ENCODE measurements around the gene REEP1.

REEP1 gene

GRCh38 chr2:86305915-86306254 is 31.5 kb downstream of the REEP1 start:
- no peak for DNase-seq (ENCODE audit: low read depth in 2 of 2)

DNA sequence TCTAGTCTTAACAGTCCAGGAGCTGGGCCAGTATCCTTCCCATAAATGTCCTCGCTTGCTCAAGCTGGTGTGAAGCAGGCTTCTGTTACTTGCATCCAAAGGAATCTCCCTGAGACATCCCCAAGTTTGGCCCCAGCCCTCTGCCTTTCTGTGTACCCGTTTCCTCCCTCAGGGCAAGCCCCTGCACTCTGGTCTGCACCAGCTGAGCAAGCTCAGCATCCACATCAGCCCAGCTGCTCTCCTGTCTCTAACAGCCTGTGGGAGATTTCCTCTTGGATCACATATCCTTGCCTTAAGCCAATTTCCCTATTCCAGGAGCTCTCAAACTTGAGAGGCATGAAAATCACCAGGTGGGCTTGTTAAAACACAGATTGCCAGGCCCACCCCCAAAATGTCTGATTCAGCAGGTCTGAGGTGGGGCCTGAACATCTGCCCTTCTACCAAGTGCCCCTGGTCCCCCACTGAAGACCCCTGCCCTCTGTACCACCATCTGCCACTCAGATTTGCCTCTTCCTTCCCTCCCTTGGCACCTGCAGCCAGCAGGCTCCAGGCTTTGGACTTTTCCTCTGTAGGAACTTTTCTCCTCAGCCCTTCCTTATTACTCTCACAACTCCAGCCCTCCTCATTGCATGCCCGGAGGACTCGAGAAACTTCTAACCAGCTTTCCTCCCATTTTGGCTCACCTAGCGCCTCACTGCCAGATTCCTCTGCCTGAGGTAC is 32.1 kb downstream of the REEP1 start:
- no peak for DNase-seq (ENCODE audit: low read depth in 2 of 2)

GRCh38 chr2:86304416-86304815 is 33.0 kb downstream of the REEP1 start:
- no peak for DNase-seq (ENCODE audit: low read depth in 2 of 2)

- DNase-seq (ENCODE audit: low read depth in 2 of 2) = no peak
These were observed 35.1 kb downstream of the REEP1 start for GRCh38 chr2:86302320-86302719.

DNA sequence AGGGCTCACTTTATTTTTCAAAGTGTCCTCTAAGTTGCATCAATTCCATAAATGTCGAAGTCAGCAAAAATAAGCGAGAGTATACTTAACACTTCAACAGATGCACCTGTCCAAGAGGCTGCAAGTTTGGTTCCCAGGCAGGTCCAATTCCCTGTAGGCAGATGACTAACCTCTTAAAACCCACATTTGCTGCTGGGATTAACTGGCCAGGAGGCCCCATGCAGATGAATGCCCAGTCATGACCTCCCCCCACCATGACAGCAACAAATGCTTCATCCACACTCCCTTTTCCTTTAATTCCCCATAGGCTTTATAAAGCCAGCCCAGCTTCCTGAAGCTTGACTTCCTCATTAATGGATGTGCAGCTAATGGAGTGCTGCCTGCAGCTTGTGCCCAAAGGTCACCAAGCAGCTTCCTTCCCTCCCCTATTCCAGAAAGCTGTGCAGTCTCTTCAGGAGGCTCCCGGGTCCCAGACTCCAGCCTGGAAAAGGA is 35.7 kb downstream of the REEP1 start:
- no peak for DNase-seq (ENCODE audit: low read depth in 2 of 2)

DNA sequence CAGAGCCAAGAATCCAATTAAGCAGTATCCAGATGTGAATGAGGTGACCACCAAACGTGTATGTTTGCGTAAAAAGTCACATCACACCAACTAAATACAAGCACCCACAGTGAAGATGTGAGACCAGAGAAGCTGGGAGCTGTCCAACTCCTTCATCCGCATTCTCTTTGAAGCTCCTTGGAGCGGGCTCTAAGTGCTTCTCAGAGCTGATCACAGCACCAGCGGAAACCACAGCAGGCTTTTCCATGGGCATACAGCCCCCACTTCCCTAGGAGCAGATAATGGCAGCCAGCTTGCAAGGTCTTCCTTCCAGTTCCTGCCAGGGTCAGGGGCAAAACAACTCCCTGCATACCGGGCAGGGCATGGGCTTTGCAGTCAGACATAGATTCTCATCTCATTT is 36.4 kb downstream of the REEP1 start:
- DNase-seq (ENCODE audit: low read depth in 2 of 2) = no peak

- no peak for DNase-seq (ENCODE audit: low read depth in 2 of 2)
These were observed 36.9 kb downstream of the REEP1 start for GRCh38 chr2:86300496-86300895.

DNA sequence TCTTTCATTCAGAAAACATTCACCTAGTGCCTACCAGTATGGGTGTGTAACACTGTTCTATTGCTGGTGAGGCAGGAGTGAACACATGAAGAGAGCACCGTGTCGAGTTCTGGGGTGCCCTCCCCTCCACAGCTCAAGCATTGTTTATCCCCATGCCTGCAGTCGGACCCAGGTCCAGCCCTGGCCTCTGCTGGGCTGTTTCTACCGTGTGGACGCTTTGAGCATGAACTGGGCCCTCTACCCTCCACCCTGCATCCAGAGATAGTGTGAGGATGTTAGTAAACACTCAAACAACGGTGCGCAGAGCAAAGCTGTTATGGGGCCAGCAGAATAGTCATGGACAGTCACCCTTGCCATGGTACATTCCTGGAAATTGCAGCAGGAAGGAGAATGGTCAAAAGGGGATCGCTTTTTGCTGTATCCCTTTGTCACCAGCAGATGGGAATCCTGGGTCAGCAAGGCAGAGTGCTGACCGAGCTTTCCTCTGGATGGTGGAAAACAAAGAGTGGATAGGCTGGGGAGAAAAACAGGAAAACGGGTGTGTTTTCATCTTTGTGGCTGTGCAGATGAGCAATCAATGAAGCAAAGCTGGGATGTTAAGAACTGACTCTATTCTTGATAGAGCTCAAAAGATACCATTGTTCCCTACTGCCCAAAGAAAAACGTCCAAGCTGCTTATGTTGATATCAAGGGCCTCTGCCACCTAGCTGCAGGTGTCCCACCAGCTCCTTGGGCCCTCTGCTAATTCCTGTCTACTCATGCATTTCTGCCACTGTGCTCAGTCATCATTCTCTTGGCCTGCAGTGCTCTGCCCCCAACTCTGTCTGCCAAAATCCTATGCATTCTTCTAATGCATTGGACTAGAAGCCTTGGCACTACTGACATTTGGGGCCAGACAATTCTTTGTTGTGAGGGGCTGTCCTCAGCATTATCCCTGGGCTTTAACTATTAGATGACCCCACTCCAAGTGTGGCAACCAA is 38.7 kb downstream of the REEP1 start:
- DNase-seq (ENCODE audit: low read depth in 2 of 2) = no peak

DNA sequence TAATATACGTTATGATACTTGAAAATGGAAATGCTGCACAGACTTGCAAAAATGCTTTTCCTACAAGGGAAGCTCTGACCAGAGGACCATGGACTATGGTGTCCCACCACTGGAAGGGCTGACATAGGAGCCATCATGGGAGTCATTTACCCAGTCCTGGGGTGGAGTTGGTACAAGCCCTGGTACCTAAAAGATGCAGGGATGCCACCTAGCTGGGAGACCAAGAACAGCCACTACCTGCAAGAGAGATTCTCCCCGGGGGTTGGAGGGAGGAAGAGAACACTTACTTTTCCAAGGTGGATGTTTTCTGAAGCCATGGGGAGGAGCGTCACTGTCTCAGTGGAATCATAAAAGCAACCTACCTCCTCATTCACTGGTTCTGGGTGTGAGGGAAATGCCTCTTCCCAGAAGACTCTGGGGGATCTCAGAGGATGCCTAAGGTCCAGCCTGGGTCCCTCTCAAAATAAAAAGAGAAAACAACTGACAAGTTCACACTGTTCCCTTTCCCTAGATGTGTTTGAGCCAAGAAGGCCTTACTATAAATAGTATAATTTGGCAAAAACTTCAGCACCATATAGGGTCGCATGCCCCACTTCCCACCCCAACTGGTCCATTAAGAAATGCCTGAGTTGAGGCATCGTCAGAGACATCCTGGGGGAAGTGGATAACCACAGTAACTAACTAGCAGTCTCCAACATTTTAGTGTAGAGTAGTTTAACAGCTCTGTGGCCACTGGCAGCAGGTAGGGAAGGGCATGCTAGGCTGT is 39.9 kb downstream of the REEP1 start:
- DNase-seq (ENCODE audit: low read depth in 2 of 2) = no peak

- DNase-seq (ENCODE audit: low read depth in 2 of 2) = no peak
These were observed 40.5 kb downstream of the REEP1 start for GRCh38 chr2:86296947-86297346.

DNA sequence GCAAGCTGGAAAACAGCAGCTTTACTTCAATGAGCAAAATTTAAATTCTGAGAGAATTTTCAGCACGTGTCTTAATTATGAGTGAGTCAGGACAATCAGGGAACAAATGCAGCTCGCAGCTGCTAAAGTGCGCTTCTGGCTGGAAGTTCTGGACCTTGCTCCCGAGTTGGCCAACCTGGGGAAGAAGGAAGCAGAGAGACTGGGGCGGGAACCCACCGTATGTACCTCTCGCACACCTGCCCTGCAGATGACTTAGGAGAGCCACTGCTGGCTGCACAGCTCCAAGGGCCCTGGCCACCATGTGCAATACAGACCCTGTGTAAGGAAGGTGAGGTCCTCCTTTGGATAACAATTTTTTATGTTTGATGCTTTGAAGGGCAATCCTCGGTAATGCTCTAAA is 42.4 kb downstream of the REEP1 start:
- no peak for DNase-seq (ENCODE audit: low read depth in 2 of 2)

- DNase-seq (ENCODE audit: low read depth in 2 of 2) = no peak
These were observed 43.8 kb downstream of the REEP1 start for GRCh38 chr2:86293612-86294011.

- DNase-seq (ENCODE audit: low read depth in 2 of 2) = no peak
These were observed 44.6 kb downstream of the REEP1 start for GRCh38 chr2:86292571-86293515.

GRCh38 chr2:86291328-86291662 is 46.1 kb downstream of the REEP1 start:
- DNase-seq (ENCODE audit: low read depth in 2 of 2) = no peak

- no peak for DNase-seq (ENCODE audit: low read depth in 2 of 2)
These were observed 46.7 kb downstream of the REEP1 start for GRCh38 chr2:86290596-86291327.

DNA sequence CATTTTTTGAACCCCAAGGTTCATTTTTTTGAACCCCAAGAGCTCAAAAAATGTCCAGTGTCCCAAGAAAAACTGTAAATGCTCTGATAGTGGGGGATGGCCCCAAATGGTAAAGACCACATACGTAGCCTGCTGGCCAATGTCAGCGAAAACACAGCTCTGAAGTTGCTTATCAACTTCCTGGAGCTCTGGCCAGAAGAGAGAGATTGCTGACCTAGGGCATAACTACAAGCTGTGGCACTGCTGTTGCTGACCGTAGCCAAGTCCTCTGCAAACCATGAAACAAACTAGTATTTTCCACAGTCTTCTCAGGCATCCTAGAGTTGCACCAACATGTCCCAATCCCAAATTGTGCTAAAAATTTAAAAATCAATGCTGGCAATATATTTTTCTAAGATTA is 50.9 kb downstream of the REEP1 start:
- no peak for DNase-seq (ENCODE audit: low read depth in 2 of 2)

- DNase-seq (ENCODE audit: low read depth in 2 of 2) = no peak
These were observed 51.4 kb downstream of the REEP1 start for GRCh38 chr2:86285981-86286380.

- no peak for DNase-seq (ENCODE audit: low read depth in 2 of 2)
These were observed 51.9 kb downstream of the REEP1 start for GRCh38 chr2:86285571-86285970.

GRCh38 chr2:86284987-86285386 is 52.4 kb downstream of the REEP1 start:
- no peak for DNase-seq (ENCODE audit: low read depth in 2 of 2)

DNA sequence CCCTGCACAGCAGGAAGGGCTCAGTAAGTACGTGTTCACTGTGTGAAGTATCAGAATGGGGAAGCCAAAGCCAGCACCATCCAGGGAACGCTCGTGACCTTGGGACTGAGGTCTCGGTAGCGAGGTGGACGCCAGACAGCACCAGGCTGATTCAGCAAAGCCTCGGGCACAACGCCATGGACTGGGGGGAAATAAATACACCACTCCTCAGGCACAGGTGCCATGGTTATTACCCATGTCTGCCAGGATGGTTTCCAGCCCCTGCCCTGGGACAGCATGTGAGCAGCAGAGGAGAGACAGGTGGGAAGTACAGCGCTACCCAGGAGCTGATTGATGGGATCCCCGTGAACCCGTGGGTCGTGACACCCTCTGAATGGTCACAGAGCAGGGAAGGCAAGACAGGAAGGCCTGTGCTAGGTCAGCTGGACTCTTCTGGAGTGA is 53.0 kb downstream of the REEP1 start:
- DNase-seq (ENCODE audit: low read depth in 2 of 2) = no peak

Data from activated CD8-positive, alpha-beta memory T cell treated with anti-CD3 and anti-CD28 coated beads for 4 hours (primary cell).